ENCODE results near the gene CHPF2.

CHPF2 gene

GRCh38 chr7:151281686-151282085, 49.4 kb downstream of the CHPF2 start:
- Histone ChIP-seq H3K4me1 (ENCODE audit: control insufficient read depth in 1 of 2, insufficient read depth in 2 of 2, low read length in 2 of 2) (peaks cover 0 to 2% of the 10 kb centered on the region in 2 experiments), H3K4me3 (ENCODE audit: low read depth, low read length) (no peak overlapping the region), H3K23ac (ENCODE audit: low read length) (no peak overlapping the region), H3K4me2 (ENCODE audit: low read length) (no peak overlapping the region), H3K79me2 (ENCODE audit: control insufficient read depth, insufficient read depth, low read length, poor library complexity) (no peaks in the 10 kb centered on the region), H3K9me3 (ENCODE audit: insufficient read depth, low read depth, low read length) (no peaks in the 10 kb centered on the region), H3K27ac (ENCODE audit: low read depth, low read length) (no peak overlapping the region), H4K8ac (ENCODE audit: low read depth, low read length) (no peak overlapping the region), H3K27me3 (ENCODE audit: insufficient read depth, low read length) (no peaks in the 10 kb centered on the region), H3K9ac (ENCODE audit: low read length) (no peak overlapping the region), H3K36me3 (ENCODE audit: control insufficient read depth in 1 of 2, insufficient read depth in 2 of 2, low read length in 2 of 2) (no peaks in the 10 kb centered on the region), H2AK5ac (ENCODE audit: low read length) (no peak overlapping the region), H3K18ac (ENCODE audit: low read length) (no peak overlapping the region), H4K12ac (ENCODE audit: low read depth, low read length) (no peak overlapping the region), H2AFZ (ENCODE audit: insufficient read depth, low read length, poor library complexity) (no peak overlapping the region), H2BK120ac (ENCODE audit: insufficient read depth, low read length, poor library complexity) (no peak overlapping the region), H2BK12ac (ENCODE audit: low read length) (no peak overlapping the region), H3K79me1 (ENCODE audit: low read length) (no peaks in the 10 kb centered on the region), H3K4ac (ENCODE audit: low read depth, low read length) (no peak overlapping the region), H3K14ac (ENCODE audit: low read length) (no peak overlapping the region), H2BK5ac (ENCODE audit: low read depth, low read length, poor library complexity) (no peak overlapping the region), H4K91ac (ENCODE audit: low read depth, low read length) (no peak overlapping the region)
- no peak for DNase-seq
- no CpG with 5 or more reads among the region's 6 CpGs for WGBS (ENCODE audit: extremely low coverage, insufficient coverage, insufficient read length)

GRCh38 chr7:151282111-151282510, 49.8 kb downstream of the CHPF2 start:
- H2AK5ac ChIP-seq (ENCODE audit: low read length): no peak overlapping the region
- no peak overlapping the region for H3K4ac ChIP-seq (ENCODE audit: low read depth, low read length)
- no peak overlapping the region for H3K14ac ChIP-seq (ENCODE audit: low read length)
- no peak overlapping the region for H3K27ac ChIP-seq (ENCODE audit: low read depth, low read length)
- H3K79me1 ChIP-seq (ENCODE audit: low read length): no peaks in the 10 kb centered on the region
- no peaks in the 10 kb centered on the region for H3K27me3 ChIP-seq (ENCODE audit: insufficient read depth, low read length)
- no peaks in the 10 kb centered on the region for H3K79me2 ChIP-seq (ENCODE audit: control insufficient read depth, insufficient read depth, low read length, poor library complexity)
- H2AFZ ChIP-seq (ENCODE audit: insufficient read depth, low read length, poor library complexity): no peak overlapping the region
- no peak overlapping the region for H4K8ac ChIP-seq (ENCODE audit: low read depth, low read length)
- DNase-seq: no peak
- H2BK12ac ChIP-seq (ENCODE audit: low read length): no peak overlapping the region
- H3K23ac ChIP-seq (ENCODE audit: low read length): no peak overlapping the region
- H4K91ac ChIP-seq (ENCODE audit: low read depth, low read length): no peak overlapping the region
- H3K9me3 ChIP-seq (ENCODE audit: insufficient read depth, low read depth, low read length): no peaks in the 10 kb centered on the region
- H3K36me3 ChIP-seq (ENCODE audit: control insufficient read depth in 1 of 2, insufficient read depth in 2 of 2, low read length in 2 of 2): no peaks in the 10 kb centered on the region
- H3K4me1 ChIP-seq (ENCODE audit: control insufficient read depth in 1 of 2, insufficient read depth in 2 of 2, low read length in 2 of 2): peaks cover 0 to 2% of the 10 kb centered on the region in 2 experiments
- no peak overlapping the region for H3K4me2 ChIP-seq (ENCODE audit: low read length)
- H4K12ac ChIP-seq (ENCODE audit: low read depth, low read length): no peak overlapping the region
- no peak overlapping the region for H3K4me3 ChIP-seq (ENCODE audit: low read depth, low read length)
- no peak overlapping the region for H2BK5ac ChIP-seq (ENCODE audit: low read depth, low read length, poor library complexity)
- H3K9ac ChIP-seq (ENCODE audit: low read length): no peak overlapping the region
- WGBS (ENCODE audit: extremely low coverage, insufficient coverage, insufficient read length): no CpG with 5 or more reads among the region's 8 CpGs
- H2BK120ac ChIP-seq (ENCODE audit: insufficient read depth, low read length, poor library complexity): no peak overlapping the region
- no peak overlapping the region for H3K18ac ChIP-seq (ENCODE audit: low read length)

GRCh38 chr7:151283302-151283701, 51.0 kb downstream of the CHPF2 start:
- H3K27me3 ChIP-seq (ENCODE audit: insufficient read depth, low read length): no peaks in the 10 kb centered on the region
- H3K18ac ChIP-seq (ENCODE audit: low read length): no peak overlapping the region
- no peak overlapping the region for H3K4me3 ChIP-seq (ENCODE audit: low read depth, low read length)
- H3K9ac ChIP-seq (ENCODE audit: low read length): no peak overlapping the region
- H3K4me1 ChIP-seq (ENCODE audit: control insufficient read depth in 1 of 2, insufficient read depth in 2 of 2, low read length in 2 of 2): no peaks in the 10 kb centered on the region
- H2AFZ ChIP-seq (ENCODE audit: insufficient read depth, low read length, poor library complexity): no peak overlapping the region
- H3K27ac ChIP-seq (ENCODE audit: low read depth, low read length): no peak overlapping the region
- no peak overlapping the region for H2AK5ac ChIP-seq (ENCODE audit: low read length)
- H3K36me3 ChIP-seq (ENCODE audit: control insufficient read depth in 1 of 2, insufficient read depth in 2 of 2, low read length in 2 of 2): no peaks in the 10 kb centered on the region
- H3K79me2 ChIP-seq (ENCODE audit: control insufficient read depth, insufficient read depth, low read length, poor library complexity): no peaks in the 10 kb centered on the region
- no peak overlapping the region for H3K4ac ChIP-seq (ENCODE audit: low read depth, low read length)
- no peaks in the 10 kb centered on the region for H3K79me1 ChIP-seq (ENCODE audit: low read length)
- no peak overlapping the region for H2BK12ac ChIP-seq (ENCODE audit: low read length)
- H3K14ac ChIP-seq (ENCODE audit: low read length): no peak overlapping the region
- no peak overlapping the region for H4K8ac ChIP-seq (ENCODE audit: low read depth, low read length)
- no peak overlapping the region for H4K12ac ChIP-seq (ENCODE audit: low read depth, low read length)
- no CpG with 5 or more reads among the region's 2 CpGs for WGBS (ENCODE audit: extremely low coverage, insufficient coverage, insufficient read length)
- H2BK120ac ChIP-seq (ENCODE audit: insufficient read depth, low read length, poor library complexity): no peak overlapping the region
- no peaks in the 10 kb centered on the region for H3K9me3 ChIP-seq (ENCODE audit: insufficient read depth, low read depth, low read length)
- H2BK5ac ChIP-seq (ENCODE audit: low read depth, low read length, poor library complexity): no peak overlapping the region
- no peak overlapping the region for H3K23ac ChIP-seq (ENCODE audit: low read length)
- H3K4me2 ChIP-seq (ENCODE audit: low read length): no peak overlapping the region
- no peak for DNase-seq
- H4K91ac ChIP-seq (ENCODE audit: low read depth, low read length): no peak overlapping the region

- H2BK120ac ChIP-seq (ENCODE audit: insufficient read depth, low read length, poor library complexity): no peak overlapping the region
- H3K27me3 ChIP-seq (ENCODE audit: insufficient read depth, low read length): no peaks in the 10 kb centered on the region
- H3K23ac ChIP-seq (ENCODE audit: low read length): no peak overlapping the region
- no peak overlapping the region for H2BK12ac ChIP-seq (ENCODE audit: low read length)
- no peaks in the 10 kb centered on the region for H3K9me3 ChIP-seq (ENCODE audit: insufficient read depth, low read depth, low read length)
- no peak overlapping the region for H3K18ac ChIP-seq (ENCODE audit: low read length)
- H3K4me2 ChIP-seq (ENCODE audit: low read length): no peak overlapping the region
- no peaks in the 10 kb centered on the region for H3K79me1 ChIP-seq (ENCODE audit: low read length)
- no peak overlapping the region for H3K27ac ChIP-seq (ENCODE audit: low read depth, low read length)
- H3K14ac ChIP-seq (ENCODE audit: low read length): no peak overlapping the region
- H3K4ac ChIP-seq (ENCODE audit: low read depth, low read length): no peak overlapping the region
- no peak overlapping the region for H4K12ac ChIP-seq (ENCODE audit: low read depth, low read length)
- H4K91ac ChIP-seq (ENCODE audit: low read depth, low read length): no peak overlapping the region
- H3K9ac ChIP-seq (ENCODE audit: low read length): no peak overlapping the region
- H2AFZ ChIP-seq (ENCODE audit: insufficient read depth, low read length, poor library complexity): no peak overlapping the region
- H3K4me3 ChIP-seq (ENCODE audit: low read depth, low read length): no peak overlapping the region
- H2BK5ac ChIP-seq (ENCODE audit: low read depth, low read length, poor library complexity): no peak overlapping the region
- WGBS (ENCODE audit: extremely low coverage, insufficient coverage, insufficient read length): no CpG with 5 or more reads among the region's 2 CpGs
- no peak for DNase-seq
- no peaks in the 10 kb centered on the region for H3K36me3 ChIP-seq (ENCODE audit: control insufficient read depth in 1 of 2, insufficient read depth in 2 of 2, low read length in 2 of 2)
- H3K79me2 ChIP-seq (ENCODE audit: control insufficient read depth, insufficient read depth, low read length, poor library complexity): no peaks in the 10 kb centered on the region
- H3K4me1 ChIP-seq (ENCODE audit: control insufficient read depth in 1 of 2, insufficient read depth in 2 of 2, low read length in 2 of 2): no peaks in the 10 kb centered on the region
- H2AK5ac ChIP-seq (ENCODE audit: low read length): no peak overlapping the region
- no peak overlapping the region for H4K8ac ChIP-seq (ENCODE audit: low read depth, low read length)
Observed at GRCh38 chr7:151286148-151286547, 53.9 kb downstream of the CHPF2 start.

Measured in trophoblast cell (in vitro differentiated cells and primary cell).